ENCODE measurements around the gene ZNF747. TPM values are rescaled to one million over a fixed set of nuclear protein-coding genes. Genes with fewer than 3 reads are reported as not detected.

The ZNF747 gene
- total RNA-seq, 1 donor from 2014 or later = 15.2 TPM

DNA sequence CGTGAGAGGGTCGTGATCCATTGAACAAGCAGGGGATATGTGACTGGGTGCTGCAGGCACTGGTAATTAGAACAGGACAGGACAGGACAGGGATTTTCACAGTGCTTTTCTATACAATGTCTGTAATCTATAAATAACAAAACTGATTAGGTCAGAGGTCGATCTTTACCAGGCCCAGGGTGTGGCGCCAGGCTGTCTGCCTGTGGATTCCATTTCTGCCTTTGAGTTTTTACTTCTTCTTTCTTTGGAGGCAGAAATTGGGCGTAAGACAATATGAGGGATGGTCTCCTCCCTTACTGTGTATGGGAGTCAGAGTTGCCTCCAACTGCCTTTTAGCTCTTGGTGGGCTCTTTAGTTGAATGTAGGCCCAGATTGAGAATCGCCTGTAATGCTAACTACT is 25.0 kb upstream of the ZNF747 start:
- Mint-ChIP-seq H3K4me1 (peaks cover 24% of the 10 kb centered on the region), H3K27me3 (ENCODE audit: low read depth) (no peaks in the 10 kb centered on the region), H3K9me3 (no peaks in the 10 kb centered on the region), H3K27ac (peak overlapping the region; percentile 80), H3K4me3 (peak overlapping the region; percentile 34), H3K36me3 (peaks cover 5% of the 10 kb centered on the region)
- TF ChIP-seq, protein P1, sequence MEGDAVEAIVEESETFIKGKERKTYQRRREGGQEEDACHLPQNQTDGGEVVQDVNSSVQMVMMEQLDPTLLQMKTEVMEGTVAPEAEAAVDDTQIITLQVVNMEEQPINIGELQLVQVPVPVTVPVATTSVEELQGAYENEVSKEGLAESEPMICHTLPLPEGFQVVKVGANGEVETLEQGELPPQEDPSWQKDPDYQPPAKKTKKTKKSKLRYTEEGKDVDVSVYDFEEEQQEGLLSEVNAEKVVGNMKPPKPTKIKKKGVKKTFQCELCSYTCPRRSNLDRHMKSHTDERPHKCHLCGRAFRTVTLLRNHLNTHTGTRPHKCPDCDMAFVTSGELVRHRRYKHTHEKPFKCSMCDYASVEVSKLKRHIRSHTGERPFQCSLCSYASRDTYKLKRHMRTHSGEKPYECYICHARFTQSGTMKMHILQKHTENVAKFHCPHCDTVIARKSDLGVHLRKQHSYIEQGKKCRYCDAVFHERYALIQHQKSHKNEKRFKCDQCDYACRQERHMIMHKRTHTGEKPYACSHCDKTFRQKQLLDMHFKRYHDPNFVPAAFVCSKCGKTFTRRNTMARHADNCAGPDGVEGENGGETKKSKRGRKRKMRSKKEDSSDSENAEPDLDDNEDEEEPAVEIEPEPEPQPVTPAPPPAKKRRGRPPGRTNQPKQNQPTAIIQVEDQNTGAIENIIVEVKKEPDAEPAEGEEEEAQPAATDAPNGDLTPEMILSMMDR (IDR thresholded peaks at IDR 0.05; ENCODE audit: unreplicated experiment) = no peak
- DNase-seq (ENCODE audit: low spot score in 2 of 2, unreplicated experiment in 2 of 2) = no peak

DNA sequence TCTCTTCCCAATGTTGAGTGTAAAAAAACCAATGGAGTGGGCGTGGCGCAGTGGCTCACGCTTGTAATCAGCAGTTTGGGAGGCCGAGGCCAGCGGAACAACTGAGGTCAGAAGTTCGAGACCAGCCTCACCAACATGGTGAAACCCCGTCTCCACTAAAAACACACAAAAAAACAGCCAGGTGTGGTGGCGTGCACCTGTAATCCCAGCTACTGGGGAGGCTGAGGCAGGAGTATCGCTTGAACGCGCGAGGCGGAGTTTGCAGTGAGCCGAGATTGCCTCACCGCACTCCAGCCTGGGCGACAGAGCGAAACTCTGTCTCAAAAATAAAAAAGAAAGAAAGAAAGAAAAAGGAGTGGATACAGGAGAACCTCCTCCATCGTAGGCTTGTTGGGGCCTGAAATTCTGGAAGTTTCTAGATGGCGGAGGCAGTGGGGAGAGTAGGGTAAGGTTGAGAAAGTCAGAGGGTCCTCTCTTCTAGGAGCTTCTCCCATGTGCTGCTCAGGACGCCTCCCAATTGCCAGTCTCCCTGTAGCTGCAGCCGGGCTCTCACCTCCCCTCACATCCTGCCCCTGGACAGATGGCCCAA is 24.2 kb upstream of the ZNF747 start:
- H3K36me3 Mint-ChIP-seq = peaks cover 10% of the 10 kb centered on the region
- peak overlapping the region; percentile 80 for H3K4me3 Mint-ChIP-seq

DNA sequence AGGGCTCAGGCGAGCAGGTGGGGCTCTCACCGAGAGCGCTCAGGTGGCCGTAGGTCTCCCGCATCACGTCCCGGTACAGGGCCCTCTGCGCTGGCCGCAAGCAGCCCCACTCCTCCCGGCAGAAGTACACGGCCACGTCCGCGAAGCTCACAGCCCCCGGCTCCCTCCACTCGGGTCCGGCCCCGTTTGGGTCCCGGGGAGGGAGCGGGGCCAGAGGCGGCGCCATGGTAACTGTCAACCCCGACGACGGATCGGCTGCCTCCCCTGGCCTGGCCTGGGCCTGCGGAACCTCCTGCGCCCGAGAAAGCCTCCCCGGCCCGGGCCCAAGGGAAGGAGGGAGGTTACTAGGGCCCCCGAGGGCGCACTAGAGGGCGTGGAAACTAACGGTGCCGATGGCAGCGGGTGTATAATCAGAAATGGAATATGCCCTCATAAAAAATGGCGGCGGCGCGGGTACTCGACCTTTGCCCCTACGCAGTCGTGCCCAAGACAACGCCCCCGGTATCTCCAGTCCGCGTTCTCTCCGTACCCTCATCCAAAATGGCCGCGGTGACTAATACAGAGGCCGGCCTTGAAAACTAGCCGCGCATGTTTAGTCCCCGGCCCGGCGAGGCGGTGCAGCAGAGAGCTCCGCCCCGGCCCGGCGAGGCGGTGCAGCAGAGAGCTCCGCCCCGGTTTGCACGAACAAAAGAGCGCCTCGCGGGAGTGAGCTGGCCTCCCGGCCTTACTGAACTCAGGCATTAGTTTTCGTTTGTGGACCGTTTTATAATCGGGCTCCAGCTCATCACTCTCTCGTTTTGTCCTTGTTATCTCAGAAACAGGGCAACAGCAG is 23.5 kb upstream of the ZNF747 start, which contains the start of gene ZNF764:
ZNF764 (minus strand) TSS at position 418 of the 832 bp plus-strand sequence; CDS start at position 226, 192 bp downstream.
- DNase-seq (ENCODE audit: low spot score in 2 of 2, unreplicated experiment in 2 of 2) = peak; percentile 75 to 86
- Mint-ChIP-seq H3K36me3 (peaks cover 17% of the 10 kb centered on the region), H3K9me3 (no peaks in the 10 kb centered on the region), H3K27me3 (ENCODE audit: low read depth) (no peaks in the 10 kb centered on the region), H3K27ac (peak within 1 kb of the TSS; percentile 90), H3K4me1 (peaks cover 24% of the 10 kb centered on the region), H3K4me3 (peak within 1 kb of the TSS; percentile 80)
- TF ChIP-seq, protein P1 (IDR thresholded peaks at IDR 0.05; ENCODE audit: unreplicated experiment) = no peak

More for the DNA sequence above, 24.2 kb upstream of the ZNF747 start:
- TF ChIP-seq, protein P1 (IDR thresholded peaks at IDR 0.05; ENCODE audit: unreplicated experiment) = no peak
- H3K4me1 Mint-ChIP-seq = peaks cover 24% of the 10 kb centered on the region
- peak overlapping the region; percentile 90 for H3K27ac Mint-ChIP-seq
- no peak for DNase-seq (ENCODE audit: low spot score in 2 of 2, unreplicated experiment in 2 of 2)
- no peaks in the 10 kb centered on the region for H3K9me3 Mint-ChIP-seq
- H3K27me3 Mint-ChIP-seq (ENCODE audit: low read depth) = no peaks in the 10 kb centered on the region

DNA sequence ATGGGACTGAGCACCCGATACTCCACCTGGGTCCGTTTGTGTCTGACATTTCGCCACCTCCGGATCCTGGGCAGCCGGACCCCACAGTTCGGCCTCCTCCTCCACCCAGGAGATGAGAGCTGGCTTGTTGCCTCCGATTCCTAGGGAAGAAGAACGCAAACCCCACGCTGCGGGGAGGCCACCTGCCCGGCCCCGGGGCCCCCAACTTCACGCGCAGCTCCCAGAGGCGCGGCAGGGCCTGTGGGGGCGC is 23.0 kb upstream of the ZNF747 start:
- Mint-ChIP-seq H3K4me3 (peak overlapping the region; percentile 80), H3K9me3 (no peaks in the 10 kb centered on the region), H3K27ac (peak overlapping the region; percentile 85), H3K4me1 (peaks cover 24% of the 10 kb centered on the region), H3K36me3 (peaks cover 21% of the 10 kb centered on the region), H3K27me3 (ENCODE audit: low read depth) (no peaks in the 10 kb centered on the region)
- TF ChIP-seq, protein P1 (IDR thresholded peaks at IDR 0.05; ENCODE audit: unreplicated experiment) = no peak
- no peak for DNase-seq (ENCODE audit: low spot score in 2 of 2, unreplicated experiment in 2 of 2)

GRCh38 chr16:30556125-30556473 is 21.4 kb upstream of the ZNF747 start:
- no peaks in the 10 kb centered on the region for H3K9me3 Mint-ChIP-seq
- peak overlapping the region; percentile 64 for H3K27ac Mint-ChIP-seq
- peak overlapping the region; percentile 45 for H3K4me3 Mint-ChIP-seq
- H3K27me3 Mint-ChIP-seq (ENCODE audit: low read depth) = no peaks in the 10 kb centered on the region
- no peak for DNase-seq (ENCODE audit: low spot score in 2 of 2, unreplicated experiment in 2 of 2)
- TF ChIP-seq, protein P1 (IDR thresholded peaks at IDR 0.05; ENCODE audit: unreplicated experiment) = no peak
- H3K36me3 Mint-ChIP-seq = peaks cover 23% of the 10 kb centered on the region
- H3K4me1 Mint-ChIP-seq = peaks cover 23% of the 10 kb centered on the region

Measured in mesothelial cell of epicardium (in vitro differentiated cells).